ENCODE results near the gene MR1.

GRCh38 chr1:181079920-181080319 lies 46.1 kb downstream of the MR1 start:
- no peak for TF ChIP-seq CTCF (IDR thresholded peaks at IDR 0.05)
- no peak for TF ChIP-seq POLR2A (IDR thresholded peaks at IDR 0.05)
